ENCODE data around the gene EPB41L4A. TPM values are rescaled to one million over a fixed set of nuclear protein-coding genes. Genes with fewer than 3 reads are reported as not detected.
A peak's percentile ranks its signal among the peaks of the same experiment; 100 is the strongest.

EPB41L4A gene
- total RNA-seq, 1 donor from 2014 or later: 18.6 TPM

DNA sequence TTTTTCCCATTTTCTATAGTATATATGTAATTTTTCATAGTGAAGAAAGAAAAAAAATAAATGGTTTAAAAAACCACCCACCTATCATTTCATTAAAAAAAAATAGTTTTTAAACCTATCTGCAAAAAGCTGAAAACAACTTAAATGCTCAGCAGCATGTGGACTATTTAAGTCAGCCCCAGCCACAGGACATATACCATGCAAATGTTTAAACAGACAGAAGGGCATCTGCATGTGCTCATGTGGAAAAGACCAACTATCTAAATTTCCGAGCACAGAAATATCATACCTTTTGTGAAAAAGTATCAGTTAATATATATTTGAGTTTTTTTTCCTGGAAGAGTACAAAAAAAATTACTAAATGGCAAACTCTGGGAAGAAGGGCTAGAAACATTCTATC is 143.4 kb downstream of the EPB41L4A start:
- DNase-seq (no peak), ATAC-seq (no peak)
- intact Hi-C loops (cut with micrococcal nuclease): no loop called here

DNA sequence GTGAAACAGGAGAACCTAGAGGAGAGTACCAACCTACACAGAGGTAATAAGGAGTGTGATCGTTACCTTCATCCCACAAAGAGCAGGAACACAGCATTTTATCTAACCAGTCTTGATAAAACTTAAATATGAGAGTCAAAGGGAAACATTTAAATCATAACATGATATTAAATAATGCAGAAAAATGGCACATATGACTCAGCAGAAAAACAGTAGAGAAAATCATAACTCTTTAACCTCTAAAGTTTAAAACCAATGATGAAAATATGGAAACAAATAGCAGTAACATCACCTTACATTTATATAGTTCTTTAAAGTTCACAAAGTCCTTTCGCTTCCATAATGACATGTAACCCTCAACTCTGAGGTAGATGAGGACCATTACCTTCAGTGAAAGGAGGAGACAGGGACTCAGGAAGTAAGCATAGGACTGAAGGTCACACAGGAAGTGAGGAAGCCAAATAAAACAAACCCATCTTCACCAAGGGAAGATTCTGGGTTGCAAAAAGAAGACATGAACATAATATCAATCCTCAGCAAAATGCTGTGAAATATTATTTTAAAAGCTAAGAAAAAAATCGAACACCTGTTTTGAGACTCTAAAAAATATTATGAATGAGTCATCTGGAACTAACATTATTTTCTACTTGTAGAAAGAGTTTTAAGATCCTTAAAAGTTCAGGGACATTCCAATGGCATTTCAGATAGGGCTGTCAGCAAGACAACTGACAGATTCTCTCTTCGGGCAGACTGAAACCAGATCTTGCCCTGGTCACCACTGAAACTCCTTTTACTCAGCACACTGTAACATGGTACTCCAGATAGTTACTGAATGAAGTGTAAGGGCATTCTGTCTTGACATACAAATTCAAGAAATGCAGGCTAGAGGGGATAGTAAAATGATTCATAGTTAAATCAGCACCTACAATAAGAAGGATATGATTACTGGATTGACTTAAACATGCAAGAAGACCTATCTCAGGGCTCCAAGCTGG is 148.5 kb downstream of the EPB41L4A start:
- DNase-seq: no peak
- peak; percentile 65 for ATAC-seq
- intact Hi-C loops (cut with micrococcal nuclease): no loop called here

DNA sequence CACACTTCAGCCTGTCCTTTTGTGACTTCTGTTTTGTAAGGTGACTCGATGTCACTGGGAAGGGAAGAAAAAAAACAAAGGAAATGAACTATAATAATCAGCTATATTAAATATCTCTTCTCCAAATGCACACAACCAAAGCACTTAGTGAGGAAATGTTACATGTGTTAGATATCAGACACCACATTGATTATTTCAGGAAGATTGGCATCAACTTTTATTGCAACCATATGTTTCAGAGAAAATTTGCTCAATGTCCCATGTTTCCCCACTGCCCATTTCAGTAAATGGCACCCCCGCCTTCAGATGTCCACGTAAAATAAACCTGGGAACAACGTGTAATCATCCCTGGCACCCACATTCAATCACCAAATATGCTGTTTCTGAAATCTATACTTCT is 151.8 kb downstream of the EPB41L4A start:
- no peak for DNase-seq
- ATAC-seq: no peak
- intact Hi-C loops (cut with micrococcal nuclease): no loop called here

DNA sequence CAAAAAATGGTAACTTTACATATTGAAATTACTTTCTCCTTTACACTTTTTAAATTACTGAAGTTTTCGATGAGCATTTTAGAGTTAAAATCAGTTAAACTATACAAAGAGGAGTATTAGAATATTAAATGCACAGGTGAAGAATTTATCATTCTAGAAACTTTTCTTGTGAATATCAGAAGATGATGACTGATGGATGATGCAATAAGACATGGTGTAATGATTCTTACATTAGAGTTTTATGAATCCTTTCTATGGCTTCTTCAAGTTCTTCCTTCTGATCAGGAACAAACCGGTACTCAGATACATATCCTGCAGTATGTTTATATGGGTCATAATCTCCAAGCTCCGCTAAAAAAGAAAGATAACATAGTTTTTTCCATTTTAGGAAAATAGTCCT is 154.4 kb downstream of the EPB41L4A start:
- intact Hi-C loops (cut with micrococcal nuclease): no loop called here
- ATAC-seq (no peak), DNase-seq (no peak)

DNA sequence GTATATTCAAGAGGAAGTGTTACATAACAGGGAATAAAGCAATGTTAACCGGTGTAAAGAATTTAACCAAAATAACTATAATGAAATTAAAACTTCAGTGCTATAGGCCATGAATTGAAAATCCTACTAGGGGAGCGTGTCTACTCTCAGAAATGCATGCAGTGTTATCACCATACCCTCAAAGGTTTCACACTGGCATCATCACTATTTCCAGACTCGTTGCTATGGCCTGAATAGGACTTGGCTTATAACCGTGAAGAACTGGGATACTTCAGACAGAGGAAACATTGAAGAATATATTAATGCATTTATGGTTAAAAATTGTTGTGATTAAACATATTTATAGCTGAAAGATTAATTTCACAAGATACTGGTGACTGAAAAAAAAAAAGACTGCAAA is 154.9 kb downstream of the EPB41L4A start:
- ATAC-seq (peak; percentile 78), DNase-seq (no peak)
- intact Hi-C loops (cut with micrococcal nuclease): no loop called here

DNA sequence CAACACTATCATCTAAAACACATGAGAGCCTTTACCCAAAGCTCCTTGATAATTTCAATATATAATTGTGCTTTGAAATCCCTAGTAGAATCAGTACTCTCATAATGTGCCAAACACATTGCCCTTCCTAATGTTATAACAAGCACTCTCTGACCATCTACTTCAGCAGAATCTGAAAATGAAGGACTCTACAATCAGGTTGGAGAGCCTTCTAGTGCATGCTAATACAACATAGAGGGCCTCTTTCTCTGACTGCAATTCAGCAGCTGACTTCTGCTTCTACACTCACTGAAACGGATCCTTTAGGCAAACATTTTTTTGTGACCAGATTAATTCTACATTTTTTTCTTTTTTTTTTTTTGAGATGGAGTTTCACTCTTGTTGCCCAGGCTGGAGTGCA is 155.6 kb downstream of the EPB41L4A start:
- ATAC-seq (no peak), DNase-seq (no peak)
- intact Hi-C loops (cut with micrococcal nuclease): no loop called here

DNA sequence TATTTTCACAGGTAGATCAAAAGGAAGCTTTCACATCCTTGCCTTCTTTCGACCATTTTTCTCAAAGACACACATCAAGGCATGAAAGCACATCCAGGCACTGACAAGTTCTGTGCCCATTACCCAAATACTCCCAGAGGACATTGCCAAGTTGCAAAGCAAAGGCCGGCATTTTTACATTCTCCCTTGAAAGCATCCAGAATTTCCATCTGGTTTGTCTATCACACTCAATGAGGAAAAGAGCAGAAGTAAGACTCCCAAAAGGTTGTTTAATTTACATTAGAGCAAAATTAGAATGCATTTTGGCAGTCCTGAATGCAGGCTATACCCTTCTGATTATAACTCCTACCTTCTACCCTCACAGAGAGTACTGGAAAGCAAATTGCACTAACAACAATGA is 160.5 kb downstream of the EPB41L4A start:
- no peak for ATAC-seq
- DNase-seq: no peak
- intact Hi-C loops (cut with micrococcal nuclease): no loop called here

DNA sequence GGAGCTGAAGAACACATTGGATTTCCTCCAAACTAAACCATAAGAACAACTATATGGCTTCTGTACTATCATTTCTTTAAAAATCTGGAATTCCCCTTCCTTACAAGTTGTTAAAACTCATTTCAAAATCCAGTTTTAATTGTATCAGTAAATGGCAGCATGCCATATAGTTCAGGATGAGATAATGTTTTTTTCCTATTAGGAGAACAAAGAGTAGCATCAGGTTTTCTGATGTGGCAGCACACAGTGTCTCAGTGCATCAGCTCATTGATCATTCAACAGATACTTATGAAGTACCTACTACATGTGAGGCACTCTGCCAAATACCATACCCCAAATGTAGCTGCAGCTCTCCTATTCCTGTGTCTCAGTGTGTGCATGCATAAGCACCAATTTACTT is 161.1 kb downstream of the EPB41L4A start:
- no peak for DNase-seq
- intact Hi-C loops (cut with micrococcal nuclease): no loop called here
- ATAC-seq: no peak

DNA sequence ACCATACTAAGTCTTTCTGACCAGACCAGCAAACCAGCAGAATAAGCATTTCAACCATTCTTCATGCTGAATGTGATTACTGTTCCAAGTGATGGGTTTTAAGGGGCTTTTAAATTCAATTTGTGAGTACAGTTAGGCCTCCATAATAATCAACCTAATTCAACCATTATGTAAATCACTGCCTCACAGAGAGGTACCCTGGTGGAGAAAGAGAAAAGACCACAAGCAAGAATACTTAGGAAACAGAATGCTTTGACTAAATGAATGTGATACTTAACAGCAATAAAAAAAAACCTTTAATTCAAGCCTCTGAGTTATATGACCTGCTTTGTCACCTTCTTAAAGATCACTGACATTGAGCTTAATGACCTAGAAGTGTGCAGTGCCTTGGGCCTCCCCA is 162.1 kb downstream of the EPB41L4A start:
- no peak for DNase-seq
- ATAC-seq: no peak
- intact Hi-C loops (cut with micrococcal nuclease): no loop called here

DNA sequence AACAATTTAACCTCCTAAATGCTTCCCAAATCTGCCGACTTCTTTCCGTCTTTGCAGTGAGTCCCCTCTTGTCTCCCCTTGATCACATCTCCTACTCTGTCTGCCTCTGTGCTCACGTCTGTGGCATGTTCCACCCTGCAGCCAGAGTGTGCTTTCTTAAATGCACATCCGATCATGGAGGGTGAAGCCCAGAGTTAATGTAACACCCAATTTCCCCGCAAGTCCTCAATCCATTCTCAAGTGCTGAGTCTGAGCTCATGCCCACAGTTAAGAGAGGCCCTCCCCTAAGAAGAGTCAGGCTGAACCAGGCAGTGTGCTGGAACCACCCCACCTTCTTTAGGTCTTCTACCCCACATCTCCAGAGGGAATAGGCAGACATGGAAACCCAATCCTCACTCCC is 164.8 kb downstream of the EPB41L4A start:
- ATAC-seq (peak; percentile 60), DNase-seq (no peak)
- intact Hi-C loops (cut with micrococcal nuclease): no loop called here

DNA sequence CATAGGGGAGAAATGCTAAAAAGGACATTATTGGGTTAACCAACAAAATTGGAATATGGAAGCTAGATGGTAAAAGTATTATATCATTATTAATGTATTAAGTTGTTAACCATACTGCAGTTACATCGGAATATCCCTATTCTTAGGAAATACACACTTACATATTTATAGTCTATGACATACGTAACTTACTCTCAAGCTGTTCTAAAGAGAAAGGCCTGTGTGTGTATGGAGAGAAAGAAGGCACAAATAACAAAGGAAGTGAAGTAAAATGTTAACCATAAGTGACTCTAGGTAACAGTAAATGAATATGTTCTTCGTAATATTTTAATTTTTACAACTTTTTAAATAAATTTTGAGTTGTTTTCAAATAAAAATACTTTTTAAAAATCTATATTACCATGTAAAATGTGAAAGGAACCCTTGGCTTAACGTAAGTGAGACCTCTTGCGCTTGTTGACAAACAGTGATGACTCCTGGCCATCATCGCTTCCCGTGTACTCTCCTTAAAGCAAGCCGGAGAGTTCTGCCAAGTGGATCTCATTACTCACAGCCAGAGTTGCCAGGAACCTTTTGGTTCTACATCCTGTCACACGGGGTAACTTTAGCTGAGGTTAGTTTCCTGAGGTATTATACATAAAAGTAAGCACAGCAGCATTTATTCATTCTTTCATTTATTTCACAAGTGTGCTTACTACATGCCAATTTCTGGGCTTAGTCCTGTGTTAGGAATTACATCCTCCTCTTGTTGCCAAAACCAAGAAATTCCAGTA is 165.4 kb downstream of the EPB41L4A start:
- DNase-seq (no peak), ATAC-seq (peak; percentile 97)
- intact Hi-C loops (cut with micrococcal nuclease): no loop called here

DNA sequence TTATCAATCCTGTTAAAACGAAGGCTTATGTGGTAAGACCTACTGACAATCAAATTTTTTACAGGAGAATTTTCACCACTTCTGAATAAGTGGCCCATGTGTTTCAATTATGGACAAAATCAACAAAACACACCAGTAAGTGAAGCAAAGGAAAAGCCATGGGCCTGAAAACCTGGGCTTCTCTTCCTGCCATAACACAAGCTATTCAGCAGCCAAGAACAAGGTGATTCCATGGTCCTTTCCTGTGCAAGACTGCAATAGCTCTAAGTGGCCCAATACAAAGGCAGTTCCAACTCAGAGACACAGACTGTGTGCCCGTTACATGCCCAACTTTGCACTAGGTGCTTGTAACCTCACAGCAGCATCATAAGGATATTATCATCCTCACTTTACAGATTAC is 168.5 kb downstream of the EPB41L4A start:
- intact Hi-C loops (cut with micrococcal nuclease): no loop called here
- no peak for DNase-seq
- no peak for ATAC-seq

DNA sequence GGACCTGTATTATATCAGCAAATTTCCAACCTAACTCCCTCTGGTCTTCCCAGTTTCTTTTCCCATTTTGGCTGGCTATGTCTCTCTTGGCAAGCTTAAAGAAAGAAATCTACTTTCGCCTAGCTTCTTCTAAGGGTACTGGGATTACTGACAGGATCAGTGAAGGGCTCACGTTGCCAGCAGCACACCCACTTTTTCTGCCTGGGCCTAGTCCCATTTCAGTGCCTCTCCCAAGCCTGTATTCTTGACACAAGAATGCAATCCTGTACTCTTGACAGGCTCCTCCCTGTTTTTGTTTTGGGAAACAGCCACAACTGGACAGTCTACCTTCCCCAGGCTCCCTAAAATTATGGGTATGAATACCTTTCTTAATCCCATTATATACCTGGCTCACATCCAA is 170.5 kb downstream of the EPB41L4A start:
- no peak for DNase-seq
- ATAC-seq: peak; percentile 42
- intact Hi-C loops (cut with micrococcal nuclease): no loop called here

DNA sequence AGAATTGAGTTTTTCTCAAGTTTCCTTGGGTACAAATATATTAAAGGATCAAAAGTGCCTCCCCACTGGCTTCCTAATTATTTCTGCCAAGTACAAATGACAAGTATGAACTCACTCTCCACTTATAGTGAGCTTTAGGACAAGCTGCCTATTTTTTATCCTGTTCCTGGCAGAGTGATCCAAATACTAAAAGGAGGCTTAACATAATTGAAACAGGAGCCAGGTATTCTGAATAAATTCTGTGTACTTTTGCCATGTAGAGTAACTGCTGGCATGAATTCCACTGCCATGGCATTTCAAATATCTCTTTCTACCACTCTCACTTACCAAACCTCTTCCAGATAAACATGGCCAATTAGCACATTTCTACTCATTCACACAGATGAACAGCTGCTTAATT is 171.1 kb downstream of the EPB41L4A start:
- peak; percentile 68 for ATAC-seq
- intact Hi-C loops (cut with micrococcal nuclease): no loop called here
- no peak for DNase-seq

DNA sequence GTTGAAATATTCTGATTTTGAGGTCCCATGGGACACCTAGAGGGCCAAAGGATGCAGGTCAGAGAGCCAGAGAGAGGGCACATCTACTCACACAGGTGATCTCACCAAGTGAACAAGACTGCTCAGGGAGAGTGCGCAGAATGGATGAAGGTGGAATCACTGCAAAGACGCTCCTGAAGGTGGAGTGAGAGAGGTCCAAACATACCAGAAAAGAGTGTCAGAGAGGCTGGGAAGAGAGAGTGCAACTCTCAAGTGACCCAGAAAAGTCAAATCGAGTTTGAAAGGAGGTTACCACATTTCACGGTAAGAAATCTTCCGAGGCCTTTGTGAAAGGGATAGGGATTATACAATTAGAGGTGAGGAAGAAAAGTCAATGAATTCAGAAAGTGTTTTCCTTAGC is 173.4 kb downstream of the EPB41L4A start:
- DNase-seq (no peak), ATAC-seq (no peak)
- intact Hi-C loops (cut with micrococcal nuclease): no loop called here

DNA sequence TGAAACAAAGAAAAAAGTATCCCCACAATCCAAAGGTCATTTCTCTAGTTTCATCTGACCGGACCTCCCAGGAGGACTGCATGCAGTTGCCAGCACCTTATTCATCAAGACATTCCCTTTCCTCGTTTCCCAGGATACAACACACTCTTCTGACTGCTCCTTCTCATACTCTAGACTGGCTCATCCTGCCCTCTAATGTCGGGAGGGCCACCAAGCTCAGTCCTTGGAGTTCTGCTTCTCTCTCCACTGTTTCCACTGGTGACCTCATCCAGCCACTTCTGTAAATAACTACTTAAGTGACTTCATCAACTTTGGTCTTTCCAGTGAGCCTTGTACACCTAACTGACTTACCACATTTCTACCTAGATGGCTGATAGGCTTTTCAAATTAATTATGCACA is 179.1 kb downstream of the EPB41L4A start:
- DNase-seq (no peak), ATAC-seq (peak; percentile 68)
- intact Hi-C loops (cut with micrococcal nuclease): no loop called here

DNA sequence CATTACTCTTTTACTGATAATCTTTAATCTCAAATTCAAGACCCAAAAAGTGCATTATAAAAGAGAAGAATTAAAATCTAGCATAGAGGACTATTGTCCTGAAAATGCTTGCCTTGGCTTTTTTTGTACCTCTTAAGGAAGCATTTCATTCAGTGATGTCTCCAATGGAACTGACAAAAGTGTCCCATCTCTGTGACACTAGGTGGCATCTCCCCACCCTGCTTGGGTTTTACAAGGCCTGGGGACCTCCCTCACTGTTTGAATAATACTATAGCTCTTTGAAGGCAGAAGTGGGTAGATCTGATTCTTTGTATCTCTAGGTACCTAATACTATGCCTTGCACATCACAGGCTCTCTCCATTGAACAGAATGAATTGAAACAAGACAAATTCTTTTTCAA is 180.6 kb downstream of the EPB41L4A start:
- intact Hi-C loops (cut with micrococcal nuclease): no loop called here
- no peak for DNase-seq
- no peak for ATAC-seq

DNA sequence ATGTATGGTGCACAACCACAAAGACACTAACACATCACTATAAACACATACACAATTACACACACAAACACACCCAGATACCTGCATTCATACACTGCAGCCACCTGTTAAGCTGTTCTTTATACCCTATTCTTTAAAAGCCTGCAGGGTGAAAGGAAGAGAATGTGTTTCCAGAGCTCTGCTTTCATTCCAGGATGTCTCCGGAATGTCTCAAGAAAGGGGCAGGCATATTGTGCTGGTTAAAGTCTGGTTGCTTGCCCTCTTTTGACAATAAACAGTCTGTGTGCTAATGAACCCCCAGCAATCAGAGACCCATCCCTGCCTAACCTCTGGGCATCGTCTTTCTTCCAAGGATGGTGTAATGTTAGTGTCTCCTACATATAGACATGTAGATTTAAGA is 181.6 kb downstream of the EPB41L4A start:
- intact Hi-C loops (cut with micrococcal nuclease): no loop called here
- ATAC-seq (no peak), DNase-seq (no peak)

DNA sequence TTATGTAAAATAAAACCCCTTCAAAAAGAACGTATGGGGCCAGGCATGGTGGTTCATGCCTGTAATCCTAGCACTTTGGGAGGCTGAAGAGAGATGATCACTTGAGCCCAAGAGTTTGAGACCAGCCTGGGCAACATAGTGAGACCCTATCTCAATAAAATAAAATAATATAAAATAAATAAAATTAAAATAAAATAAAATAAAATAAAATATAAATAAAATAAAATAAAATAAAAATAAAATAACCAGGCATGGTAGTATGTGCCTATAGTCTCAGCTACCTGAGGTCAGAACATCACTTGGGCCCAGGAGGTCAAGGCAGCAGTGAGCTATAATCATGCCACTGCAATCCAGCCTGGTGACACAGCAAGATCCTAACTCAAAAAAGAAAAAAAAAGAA is 185.1 kb downstream of the EPB41L4A start:
- ATAC-seq: no peak
- DNase-seq: no peak
- intact Hi-C loops (cut with micrococcal nuclease): no loop called here

DNA sequence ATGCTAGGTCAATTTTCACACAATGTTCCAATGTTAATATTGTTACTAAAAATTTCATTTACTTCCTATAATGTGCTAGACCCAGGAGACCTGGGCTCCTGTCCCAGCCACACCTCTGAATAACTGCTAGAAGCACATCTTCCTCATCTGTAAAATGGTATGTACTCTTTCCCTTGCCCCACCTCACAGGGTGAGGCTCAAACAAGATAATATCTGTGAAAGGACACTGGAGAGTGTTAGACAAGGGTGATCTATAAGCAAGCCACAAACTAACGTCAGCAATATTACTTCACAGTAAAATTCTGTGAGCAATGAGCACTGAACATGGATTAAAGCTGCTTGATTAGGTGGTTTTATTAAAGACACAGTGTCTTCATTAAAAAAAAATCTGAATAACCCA is 186.4 kb downstream of the EPB41L4A start:
- DNase-seq (no peak), ATAC-seq (no peak)
- intact Hi-C loops (cut with micrococcal nuclease): no loop called here

DNA sequence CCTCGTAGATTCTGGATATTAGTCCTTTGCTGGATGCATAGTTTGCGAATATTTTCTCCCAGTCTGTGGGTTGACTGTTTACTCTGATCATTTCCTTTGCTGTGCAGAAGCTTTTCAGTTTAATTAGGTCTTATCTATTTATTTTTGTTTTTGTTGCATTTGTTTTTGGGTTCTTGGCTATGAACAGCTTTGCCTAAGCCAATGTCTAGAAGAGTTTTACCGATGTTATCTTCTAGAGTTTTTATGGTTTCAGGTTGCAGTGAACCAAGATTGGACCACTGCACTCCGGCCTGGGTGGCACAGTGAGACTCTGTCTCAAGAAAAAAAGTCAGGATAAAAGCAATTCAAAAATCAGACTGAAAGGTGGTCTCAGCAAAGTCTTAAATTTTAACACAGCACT is 188.5 kb downstream of the EPB41L4A start:
- no peak for DNase-seq
- ATAC-seq: no peak

More for the DNA sequence above, 188.5 kb downstream of the EPB41L4A start:
- intact Hi-C loops (cut with micrococcal nuclease): no loop called here

All from left ventricle myocardium superior (tissue), 1 donor.